DMS53 (cell line): ENCODE data around the gene ABTB1.
"Not testable (repeated sequence)": the region's sequence is repeated elsewhere in the genome, so short reads cannot be mapped to it uniquely, and the experiment has no call there.

ENCODE experiments used
- DNase-seq: peaks from one replicate; lab custom pipeline; 2025; lab: John Stamatoyannopoulos, UW

Gene ABTB1

DNA sequence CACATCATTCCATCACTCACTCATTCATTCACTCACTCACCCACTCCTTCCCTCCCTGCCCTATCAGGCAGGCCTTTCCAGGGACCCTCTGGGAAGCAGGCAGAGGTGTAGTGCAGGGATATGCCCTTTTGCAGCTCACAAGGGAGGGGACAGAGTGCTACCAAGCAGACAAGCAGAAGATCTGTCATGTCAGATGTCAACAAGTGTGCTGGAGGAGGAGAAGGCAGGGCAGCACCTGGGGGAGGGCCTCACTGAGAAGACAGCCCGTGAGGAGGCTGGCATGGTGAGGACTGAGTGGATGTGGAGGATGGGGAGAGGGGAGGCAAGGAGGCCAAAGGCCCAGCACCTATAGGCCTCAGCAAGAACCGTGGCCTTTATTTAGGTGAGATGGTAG lies 15.3 kb downstream of the ABTB1 start:
- DNase-seq: no peak

DNA sequence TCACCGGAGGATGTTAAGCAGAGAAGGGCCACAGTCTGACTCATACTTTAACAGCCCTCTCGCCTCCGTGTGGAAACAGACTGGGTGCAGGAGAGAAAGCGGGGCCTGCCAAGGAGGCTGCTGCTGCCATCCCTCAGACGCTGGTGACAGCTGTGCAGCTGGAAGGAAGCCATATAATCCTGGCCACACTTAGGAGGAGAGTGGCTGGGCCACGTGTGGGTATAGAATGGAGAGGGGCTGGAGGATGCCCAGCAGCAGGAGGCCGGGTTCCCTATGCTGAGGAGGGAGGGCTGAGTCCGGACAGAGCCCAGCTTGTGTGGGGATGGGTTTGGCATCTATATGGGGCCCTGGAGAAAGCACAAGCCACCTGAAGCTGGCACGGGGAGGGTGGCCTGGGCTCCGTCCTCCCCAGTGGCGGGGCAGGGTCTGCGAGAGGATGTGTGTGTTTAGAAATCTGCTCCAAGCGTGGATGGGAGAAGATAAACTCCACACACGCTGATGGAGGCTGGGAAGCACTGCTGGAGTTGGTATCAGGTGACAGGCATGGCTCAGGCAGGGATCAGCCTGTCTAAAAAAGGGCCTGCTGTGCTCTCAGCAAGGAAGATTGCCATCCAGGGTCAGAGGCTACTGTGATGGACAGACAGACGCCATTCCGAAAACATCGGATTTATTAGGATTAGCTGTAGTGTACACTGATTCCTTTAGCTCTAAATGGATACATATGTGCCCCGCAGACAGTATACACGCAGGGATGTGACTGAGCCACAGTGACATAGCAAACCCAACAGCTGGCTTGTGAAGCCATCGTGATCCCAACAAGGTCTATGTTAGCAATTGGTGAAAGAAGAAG lies 15.9 kb downstream of the ABTB1 start:
- DNase-seq: no peak

DNA sequence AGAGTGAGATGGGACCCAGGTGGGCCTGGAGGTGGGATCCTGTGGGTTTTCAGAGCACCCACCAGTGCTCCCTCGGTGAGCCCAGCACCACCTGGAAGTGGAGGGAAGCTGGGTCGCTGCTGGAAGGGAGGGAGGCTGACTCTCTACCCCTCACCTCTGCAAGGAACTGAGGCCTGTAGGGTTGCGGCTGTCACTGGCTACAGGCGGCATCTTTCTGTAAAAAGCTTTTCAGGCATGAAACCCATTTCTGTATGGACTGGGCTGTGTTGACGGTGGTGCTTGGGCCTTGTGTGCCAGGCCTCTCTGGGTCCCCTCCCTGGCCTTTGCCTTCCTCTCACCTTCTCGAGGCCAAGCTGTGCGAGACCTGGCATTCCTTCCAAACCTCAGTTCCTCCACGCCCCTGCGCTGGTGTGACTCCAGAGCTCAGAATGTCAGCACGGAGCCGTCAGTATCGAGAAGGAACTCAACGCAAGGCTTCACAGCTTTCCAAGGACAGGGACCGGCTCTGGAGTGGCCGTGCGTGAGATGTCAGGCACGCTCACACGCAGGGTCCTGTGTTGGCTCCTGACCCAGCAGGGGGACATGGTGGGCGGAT lies 16.6 kb downstream of the ABTB1 start:
- no peak for DNase-seq

DNA sequence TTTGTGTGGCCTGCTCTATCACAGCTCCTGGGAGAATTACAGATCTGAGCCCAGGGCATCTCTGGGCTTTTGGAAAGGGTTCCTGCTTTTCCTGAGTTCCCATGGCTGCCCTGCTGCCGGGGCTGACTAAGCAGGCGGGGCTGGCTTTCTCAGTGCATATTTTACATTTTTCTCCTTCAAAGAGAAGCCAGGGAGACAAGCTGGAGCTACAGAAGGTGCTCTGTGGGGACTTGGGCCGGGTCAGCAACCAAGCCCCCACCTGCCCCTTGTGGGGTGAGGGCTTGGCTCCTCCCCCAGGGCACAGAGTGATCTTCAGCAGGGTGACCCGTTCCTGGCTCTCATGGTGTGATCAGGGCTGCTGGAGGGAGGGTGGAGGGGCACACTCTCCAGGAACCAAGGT lies 17.4 kb downstream of the ABTB1 start:
- no peak for DNase-seq

DNA sequence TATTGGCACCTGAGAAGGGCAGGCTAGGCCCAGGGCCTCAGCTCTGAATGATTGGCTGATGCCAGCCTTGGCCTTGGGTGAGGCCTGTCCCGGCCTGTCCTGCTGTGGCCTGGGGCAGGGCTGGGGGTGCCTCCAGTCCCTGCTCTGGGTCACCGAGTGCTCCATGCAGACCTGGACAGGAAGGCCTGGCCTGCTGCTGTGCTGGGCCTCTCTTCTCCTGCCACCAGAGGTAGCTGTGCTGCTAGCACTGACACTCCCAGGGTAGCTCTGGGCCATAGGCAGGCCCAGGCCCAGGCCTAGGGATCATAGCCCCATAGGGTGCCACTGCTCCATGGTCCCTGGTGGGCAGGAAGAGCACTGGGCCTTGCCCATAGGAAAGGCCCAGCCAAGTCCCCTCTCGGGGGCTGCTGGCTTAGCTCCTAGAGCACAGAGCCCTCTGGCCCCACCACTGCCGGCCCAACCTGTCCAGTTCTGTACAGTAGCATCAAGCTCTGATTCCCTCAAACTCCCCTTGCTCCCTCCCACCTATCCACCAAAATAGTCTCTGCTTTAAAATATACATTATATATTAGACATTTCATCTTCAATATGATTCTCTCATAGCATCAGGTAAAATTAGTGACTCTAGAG lies 18.2 kb downstream of the ABTB1 start:
- peak; percentile 65 for DNase-seq

DNA sequence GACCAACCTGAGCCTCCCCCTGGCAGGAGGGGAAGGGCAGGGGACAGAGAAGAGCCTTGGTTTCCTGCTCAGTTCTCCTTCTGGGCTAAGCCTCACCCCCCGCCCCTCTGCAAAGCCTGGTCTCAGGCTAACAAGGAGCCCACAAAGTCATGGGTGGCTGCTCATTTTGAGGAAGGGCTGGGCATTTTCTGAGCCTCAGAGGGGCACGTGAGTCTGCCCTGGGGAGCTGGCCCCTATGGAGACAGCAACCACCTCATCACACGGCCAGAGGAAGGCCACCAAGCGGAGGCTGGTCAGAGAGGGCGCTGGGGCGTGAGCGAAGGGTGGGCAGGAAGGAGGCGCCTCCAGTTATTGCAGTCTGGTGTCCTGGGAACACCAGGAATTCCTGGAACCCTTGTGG lies 18.7 kb downstream of the ABTB1 start:
- DNase-seq: no peak

DNA sequence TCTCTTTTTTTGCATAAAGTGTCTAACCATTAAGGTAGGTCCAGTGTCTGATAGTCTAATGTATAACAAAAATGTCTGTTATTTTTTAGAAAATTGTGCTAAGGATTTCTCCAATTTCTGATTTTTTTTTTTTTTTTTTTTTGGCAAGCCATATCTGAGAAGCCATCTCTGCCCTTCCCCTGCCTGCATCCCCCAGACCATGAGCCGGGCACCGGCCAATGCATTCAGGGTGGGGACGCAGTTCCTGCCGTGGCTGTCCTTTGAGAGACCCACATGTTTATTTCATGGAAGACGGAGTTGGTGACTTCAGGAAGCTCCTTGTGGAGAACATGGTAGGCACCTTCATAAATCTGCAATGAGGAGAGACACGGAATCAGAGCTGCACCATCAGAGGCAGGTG lies 19.2 kb downstream of the ABTB1 start:
- no peak for DNase-seq

DNA sequence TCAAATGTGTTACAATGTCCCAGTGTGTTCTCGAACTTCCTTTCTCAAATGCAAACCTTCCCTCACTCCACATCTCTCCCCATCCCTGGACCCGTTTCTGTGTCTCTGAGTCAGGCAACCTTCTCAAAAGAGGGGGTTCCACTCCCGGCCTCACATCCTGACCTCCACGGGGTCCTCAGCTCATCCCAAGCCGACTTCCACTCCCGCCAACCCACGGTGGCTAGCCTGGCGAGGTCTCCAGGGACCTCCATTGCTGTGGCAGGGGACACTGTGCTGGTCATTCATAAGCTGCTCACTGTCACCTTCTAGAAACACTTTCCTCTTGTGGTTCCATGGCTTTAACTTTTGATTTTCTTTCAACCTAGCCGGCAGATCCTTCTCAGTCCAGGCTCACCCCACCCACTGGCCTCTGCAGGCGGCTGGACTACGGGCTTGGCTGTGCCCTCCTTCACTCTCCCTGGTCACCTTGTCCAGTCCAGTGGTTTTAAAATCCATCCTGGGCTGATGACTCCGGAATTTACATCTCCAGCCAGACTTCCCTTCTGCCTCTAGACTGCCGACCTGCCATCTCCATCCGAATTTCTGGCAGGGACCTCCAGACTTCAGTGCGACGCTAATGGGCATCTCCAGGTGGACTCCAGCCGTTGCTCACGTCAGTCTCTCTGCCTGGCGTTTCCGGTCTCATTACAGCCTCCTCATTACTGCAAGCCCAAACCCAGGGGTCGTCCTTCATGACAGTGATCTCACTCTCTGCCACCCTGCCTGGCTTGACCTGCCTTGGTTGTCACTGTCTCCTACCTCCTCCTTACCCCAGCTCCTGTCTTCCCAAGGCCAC lies 20.0 kb downstream of the ABTB1 start:
- DNase-seq: no peak

DNA sequence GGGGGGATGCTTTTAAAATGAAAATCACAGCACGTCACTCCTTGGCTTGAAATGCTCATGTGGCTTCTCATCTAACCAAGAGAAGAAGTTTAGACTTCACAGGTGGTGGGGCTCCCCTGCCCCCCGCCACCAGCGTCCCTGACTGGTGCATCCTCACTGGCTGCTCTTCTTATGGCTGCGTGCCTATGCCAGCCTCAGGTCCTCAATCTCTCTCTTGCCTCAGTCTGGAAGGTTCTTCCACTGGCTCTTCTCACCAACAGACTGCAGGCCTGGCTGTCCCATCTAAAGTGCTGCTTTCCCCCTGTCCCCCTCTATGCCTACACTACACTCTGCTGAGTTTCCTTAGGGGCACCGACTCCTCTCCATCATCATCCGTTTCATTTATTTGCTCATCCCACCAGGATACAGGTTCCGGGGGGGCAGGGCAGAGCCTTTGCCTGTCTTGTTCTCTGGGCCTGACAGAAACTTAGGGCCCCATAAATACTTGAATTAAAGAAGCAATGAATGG lies 20.6 kb downstream of the ABTB1 start:
- DNase-seq: no peak

DNA sequence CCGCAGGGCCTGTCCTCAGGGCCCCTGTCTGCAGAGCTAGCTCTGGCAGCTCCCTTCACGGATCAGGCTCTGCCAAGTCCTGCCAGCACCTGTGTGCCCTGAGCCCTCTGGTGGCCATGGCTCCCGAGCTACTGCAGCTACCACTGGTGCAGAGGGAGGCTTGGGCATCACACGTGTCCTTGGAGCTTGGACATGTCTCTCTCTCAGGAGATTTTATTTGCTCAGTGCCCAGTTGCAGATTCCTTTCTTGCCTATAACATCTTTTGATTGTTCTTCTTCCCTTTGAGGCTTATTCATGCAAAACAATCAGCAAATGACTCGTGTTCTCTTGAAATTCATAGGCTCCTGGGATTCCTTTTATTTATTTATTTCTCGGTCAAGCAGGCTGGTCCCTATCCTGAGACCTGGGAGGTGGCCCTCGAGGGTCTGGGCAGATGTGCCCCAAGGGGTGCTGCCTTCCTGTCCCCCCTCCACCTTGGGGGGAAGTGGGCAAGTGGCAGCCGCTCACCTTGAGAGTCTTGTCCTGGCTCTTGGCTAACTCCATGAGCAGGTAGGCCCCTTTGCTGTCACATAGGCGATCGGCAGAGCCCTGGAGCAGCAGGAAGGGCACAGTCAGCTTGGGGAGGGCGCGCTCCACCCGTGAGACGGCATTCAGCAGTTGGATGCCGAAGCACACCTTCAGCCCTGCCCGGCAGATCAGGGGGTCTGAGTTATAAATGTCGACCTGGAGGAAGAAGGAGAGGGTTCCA lies 21.9 kb downstream of the ABTB1 start:
- DNase-seq: peak; percentile 89

DNA sequence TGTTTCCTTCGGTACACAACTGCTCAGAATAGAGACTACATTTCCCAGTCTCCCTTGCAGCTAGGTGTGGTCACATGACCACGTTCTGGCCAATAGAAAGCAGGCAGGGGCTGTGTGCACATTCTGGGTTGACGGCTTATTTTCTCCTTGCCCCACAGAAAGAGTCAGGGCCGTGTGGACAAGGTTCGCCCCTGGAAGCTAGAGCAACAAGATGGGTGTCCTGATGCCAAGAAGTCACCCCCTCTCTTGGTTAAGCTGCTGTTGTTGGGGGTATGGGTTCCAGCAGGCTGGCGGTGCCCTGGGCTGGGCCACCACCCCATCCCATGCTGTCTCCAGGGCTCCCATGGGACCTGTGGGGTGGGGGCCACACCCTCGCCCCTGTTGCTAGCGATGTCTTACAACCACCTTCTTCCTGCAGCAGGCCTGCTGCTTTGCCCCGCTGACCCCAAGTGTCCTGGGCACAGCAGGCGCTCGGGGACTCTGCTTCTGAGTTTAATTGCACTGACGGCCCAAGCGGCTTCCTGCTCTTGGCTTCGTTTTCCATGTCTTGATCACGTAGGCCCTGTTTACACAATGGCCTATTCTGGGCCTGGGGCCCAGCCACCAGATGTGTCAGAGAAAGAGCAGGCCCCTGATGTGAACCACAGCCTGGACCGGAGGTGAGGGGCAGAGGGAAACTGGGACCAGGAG lies 24.9 kb downstream of the ABTB1 start:
- DNase-seq: peak; percentile 70

DNA sequence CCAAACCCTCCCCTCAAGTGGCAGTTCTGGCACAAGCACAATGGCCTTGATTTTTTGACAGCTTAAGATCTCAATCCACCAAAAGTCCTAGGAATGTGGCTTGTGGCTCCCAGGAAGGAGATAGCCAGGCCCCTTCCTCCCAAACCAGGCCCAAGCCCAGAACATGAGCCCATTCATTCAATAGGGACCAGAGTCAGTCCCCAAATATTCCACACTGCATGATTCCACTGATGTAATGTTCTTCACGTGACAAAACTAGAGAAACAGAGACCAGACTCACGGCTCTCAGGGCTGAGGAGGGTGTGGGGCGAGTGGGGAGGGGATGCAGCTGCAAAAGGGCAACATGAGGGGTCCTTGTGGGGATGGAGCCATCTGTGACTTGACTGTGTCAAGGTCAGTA lies 25.5 kb downstream of the ABTB1 start:
- no peak for DNase-seq

DNA sequence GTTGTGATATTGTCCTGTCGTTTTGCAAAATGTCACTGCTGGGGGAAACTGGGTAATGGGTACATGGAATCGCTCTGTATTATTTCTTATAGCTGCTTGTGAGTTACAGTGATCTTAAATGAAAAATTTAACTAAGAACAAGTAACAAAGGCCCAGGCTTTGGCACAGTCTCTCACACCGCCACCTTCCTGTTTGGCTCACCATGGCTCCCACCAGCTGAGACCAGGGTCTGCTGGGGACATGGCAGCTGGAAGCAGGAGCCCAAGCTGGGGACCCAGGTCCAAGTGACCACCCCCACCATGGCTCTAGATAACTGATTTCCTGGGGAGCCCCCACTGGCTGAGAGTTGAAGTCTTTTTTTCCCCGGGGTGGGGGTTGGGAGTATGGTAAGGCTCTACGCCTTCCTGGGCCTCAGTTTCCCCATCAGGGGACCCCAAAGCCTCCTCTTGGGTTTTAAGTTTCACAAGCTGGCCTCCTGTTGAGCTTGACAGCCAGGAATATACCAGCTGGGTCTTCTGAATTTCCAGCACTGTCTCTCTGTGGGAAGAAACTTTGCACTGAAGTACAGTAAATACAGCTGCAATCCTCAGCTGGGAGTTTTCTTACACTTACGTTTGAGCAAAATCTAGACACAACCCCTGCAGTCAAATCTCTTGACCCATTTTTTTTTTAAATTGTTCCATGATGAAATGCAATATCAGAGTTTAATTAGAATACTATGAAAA lies 26.1 kb downstream of the ABTB1 start:
- no peak for DNase-seq

DNA sequence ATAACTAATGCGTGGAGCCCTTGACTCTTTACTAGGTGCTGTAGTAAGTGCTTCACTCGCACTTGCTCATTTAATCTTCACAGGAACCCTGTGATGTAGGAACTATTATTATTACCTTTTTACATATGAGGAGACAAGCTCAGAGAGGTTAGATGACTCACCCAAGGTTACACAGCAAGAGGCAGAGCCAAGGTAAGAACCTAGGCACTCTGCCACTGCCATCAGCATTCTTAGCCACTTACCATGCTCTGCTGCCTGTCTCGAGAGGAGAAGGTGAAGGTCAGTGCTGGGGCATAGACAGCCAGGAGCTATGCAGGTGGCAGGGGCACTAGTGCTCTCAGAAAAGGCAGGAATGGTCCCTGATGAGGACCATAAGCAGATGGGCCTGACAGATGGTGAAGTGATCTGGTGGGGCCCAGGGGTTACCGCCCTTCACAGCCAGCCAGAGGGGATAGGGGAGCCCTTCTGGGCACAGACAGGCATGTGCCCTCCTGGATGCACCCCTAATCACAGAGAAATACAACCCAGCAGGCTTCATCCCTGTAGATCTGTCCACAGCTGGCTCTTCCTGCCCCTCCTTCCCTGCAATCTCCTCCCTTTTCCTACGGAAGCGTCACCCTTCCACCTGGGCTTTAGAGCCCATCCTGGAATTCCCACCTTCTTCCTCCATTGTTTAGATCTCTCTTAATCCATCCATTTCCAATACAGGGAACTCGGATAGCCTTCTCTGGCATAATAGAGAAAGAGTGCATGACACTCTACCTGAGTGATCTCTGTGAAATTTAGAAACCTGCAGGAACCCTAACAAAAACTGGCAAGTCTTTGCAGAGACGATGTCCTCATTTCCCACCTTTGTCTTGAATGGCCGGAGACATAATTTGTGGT lies 26.9 kb downstream of the ABTB1 start:
- DNase-seq: no peak

DNA sequence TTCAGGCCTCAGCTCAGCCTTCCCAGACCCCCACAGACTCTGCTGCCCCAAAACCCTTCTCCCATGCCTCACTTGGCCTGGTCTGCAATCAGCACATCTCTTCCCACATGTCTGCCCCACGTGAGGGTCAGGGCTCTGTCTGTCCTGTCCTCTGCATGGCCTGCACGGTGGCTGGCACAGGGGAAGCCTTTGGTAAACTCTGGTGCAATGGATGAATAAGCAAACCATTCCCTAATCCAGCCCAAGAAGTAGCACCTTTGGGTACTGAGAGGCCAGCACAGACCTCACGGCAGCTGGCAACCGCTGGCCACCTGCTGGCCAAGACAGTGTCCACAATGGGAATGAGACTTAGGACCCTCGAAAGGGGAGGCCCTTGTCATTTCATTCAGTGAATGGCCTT lies 27.7 kb downstream of the ABTB1 start:
- no peak for DNase-seq

DNA sequence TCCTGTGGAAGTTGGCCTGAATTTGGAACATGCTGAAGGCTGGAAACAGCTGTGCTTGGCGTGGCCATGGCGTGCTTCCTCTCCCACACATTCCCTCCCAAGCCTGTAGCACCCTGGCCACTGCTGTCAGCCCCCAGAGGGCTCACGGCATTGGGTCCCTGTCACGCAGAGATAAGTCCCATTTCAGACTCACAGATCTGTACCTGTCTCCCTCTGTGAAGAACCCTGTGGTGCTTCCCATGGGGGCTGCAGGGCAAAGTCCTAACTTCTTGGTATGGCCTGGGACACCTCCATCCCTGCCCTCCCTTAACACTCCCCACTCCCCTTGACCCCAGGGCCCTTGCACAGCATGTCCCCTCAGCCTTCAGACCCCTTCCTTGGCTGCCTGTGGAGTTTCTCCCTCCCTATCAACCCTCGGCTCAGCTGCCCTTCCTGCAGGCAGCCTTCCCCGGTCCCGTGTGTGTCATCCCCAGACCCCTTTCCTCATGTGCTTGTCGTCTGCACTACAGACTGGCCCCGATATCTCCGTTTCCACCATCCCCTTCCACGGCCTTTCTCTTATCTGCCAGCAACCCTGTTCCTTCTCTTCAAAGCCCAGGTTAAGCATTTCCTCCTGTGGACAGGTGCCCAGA lies 28.6 kb downstream of the ABTB1 start:
- DNase-seq: no peak

DNA sequence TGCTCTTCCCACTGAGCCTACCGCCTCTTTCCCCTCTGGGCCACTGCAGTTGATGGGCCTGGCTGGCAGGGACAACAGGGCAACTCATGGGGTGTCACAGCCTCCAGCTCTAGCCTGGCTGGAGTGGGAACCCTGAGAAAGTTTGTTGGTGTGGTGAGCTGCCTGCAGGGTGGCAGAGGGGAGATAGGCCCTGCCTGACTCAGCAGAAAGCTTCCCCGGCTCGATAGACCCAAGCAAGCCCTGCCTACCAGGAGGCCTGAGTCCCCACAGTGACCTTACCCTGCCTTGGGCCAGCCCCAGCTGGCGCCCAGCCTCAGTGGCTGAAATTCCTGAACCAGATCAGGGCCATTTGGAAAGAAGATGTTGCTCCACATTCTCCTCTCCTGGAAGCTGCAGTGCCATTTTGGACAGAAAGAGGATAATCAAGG lies 29.4 kb downstream of the ABTB1 start:
- no peak for DNase-seq

DNA sequence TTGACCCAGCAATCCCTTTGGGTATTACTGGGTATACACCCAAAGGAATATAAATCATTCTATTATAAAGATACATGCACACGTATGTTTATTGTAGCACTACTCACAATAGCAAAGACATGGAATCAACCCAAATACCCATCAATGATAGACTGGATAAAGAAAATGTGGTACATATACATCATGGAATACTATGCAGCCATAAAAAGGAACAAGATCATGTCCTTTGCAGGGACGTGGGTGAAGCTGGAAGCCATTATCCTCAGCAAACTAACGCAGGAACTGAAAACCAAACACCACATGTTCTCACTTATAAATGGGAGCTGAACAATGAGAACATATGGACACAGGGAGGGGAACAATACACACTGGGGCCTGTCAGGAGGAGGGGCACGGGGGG lies 32.1 kb downstream of the ABTB1 start:
- DNase-seq: not testable (repeated sequence)

DNA sequence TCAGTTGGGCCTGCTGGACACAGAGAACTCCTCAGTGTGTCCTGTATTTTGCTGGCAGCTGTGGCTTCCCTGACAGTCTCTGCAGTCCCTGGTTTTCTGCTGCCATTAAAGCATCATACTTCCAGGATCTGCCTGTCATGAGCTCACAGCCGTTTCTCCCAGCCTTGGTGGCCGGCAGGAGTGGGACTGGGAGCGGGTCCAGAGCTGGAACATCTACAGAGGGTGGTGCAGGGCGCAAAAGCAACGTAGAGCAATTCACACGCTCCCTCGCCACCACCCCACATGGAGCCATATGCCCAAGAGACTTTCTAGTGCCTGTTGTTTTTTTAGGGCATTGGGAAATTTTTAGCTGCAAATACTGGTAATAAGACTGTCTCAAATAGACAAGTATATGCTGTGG lies 33.6 kb downstream of the ABTB1 start:
- DNase-seq: no peak
